ENCODE data around the gene TCERG1. TPM values are rescaled to one million over a fixed set of nuclear protein-coding genes. Genes with fewer than 3 reads are reported as not detected.

Gene TCERG1
- total RNA-seq, 1 donor from 2014 or later: 47.3 TPM

GRCh38 chr5:146451411-146451810 is 4.3 kb downstream of the TCERG1 start:
- H3K4me1 Mint-ChIP-seq (ENCODE audit: unreplicated experiment): peaks cover 24% of the 10 kb centered on the region
- no peaks in the 10 kb centered on the region for H3K9me3 Mint-ChIP-seq (ENCODE audit: unreplicated experiment)
- TF ChIP-seq, protein P1, sequence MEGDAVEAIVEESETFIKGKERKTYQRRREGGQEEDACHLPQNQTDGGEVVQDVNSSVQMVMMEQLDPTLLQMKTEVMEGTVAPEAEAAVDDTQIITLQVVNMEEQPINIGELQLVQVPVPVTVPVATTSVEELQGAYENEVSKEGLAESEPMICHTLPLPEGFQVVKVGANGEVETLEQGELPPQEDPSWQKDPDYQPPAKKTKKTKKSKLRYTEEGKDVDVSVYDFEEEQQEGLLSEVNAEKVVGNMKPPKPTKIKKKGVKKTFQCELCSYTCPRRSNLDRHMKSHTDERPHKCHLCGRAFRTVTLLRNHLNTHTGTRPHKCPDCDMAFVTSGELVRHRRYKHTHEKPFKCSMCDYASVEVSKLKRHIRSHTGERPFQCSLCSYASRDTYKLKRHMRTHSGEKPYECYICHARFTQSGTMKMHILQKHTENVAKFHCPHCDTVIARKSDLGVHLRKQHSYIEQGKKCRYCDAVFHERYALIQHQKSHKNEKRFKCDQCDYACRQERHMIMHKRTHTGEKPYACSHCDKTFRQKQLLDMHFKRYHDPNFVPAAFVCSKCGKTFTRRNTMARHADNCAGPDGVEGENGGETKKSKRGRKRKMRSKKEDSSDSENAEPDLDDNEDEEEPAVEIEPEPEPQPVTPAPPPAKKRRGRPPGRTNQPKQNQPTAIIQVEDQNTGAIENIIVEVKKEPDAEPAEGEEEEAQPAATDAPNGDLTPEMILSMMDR (IDR thresholded peaks at IDR 0.05): peak; percentile 26
- no peak overlapping the region for H3K27ac Mint-ChIP-seq (ENCODE audit: unreplicated experiment)
- DNase-seq (ENCODE audit: extremely low spot score, unreplicated experiment): no peak
- H3K27me3 Mint-ChIP-seq (ENCODE audit: unreplicated experiment): no peaks in the 10 kb centered on the region
- H3K4me3 Mint-ChIP-seq (ENCODE audit: unreplicated experiment): no peak overlapping the region
- peaks cover 8% of the 10 kb centered on the region for H3K36me3 Mint-ChIP-seq (ENCODE audit: unreplicated experiment)

GRCh38 chr5:146457431-146457830 is 10.3 kb downstream of the TCERG1 start:
- TF ChIP-seq, protein P1 (IDR thresholded peaks at IDR 0.05): no peak
- Mint-ChIP-seq H3K36me3 (ENCODE audit: unreplicated experiment) (peaks cover 32% of the 10 kb centered on the region), H3K27me3 (ENCODE audit: unreplicated experiment) (no peaks in the 10 kb centered on the region), H3K9me3 (ENCODE audit: unreplicated experiment) (no peaks in the 10 kb centered on the region), H3K4me3 (ENCODE audit: unreplicated experiment) (no peak overlapping the region), H3K4me1 (ENCODE audit: unreplicated experiment) (peaks cover 11% of the 10 kb centered on the region), H3K27ac (ENCODE audit: unreplicated experiment) (no peak overlapping the region)
- no peak for DNase-seq (ENCODE audit: extremely low spot score, unreplicated experiment)

- Mint-ChIP-seq H3K9me3 (ENCODE audit: unreplicated experiment) (no peaks in the 10 kb centered on the region), H3K27ac (ENCODE audit: unreplicated experiment) (no peak overlapping the region), H3K4me3 (ENCODE audit: unreplicated experiment) (no peak overlapping the region), H3K4me1 (ENCODE audit: unreplicated experiment) (peaks cover 9% of the 10 kb centered on the region), H3K27me3 (ENCODE audit: unreplicated experiment) (no peaks in the 10 kb centered on the region), H3K36me3 (ENCODE audit: unreplicated experiment) (peaks cover 41% of the 10 kb centered on the region)
- no peak for DNase-seq (ENCODE audit: extremely low spot score, unreplicated experiment)
- TF ChIP-seq, protein P1 (IDR thresholded peaks at IDR 0.05): no peak
These were observed 11.8 kb downstream of the TCERG1 start for GRCh38 chr5:146458894-146459293.

GRCh38 chr5:146461319-146461718 is 14.2 kb downstream of the TCERG1 start:
- Mint-ChIP-seq H3K27ac (ENCODE audit: unreplicated experiment) (peak overlapping the region; percentile 23), H3K9me3 (ENCODE audit: unreplicated experiment) (no peaks in the 10 kb centered on the region), H3K27me3 (ENCODE audit: unreplicated experiment) (no peaks in the 10 kb centered on the region), H3K36me3 (ENCODE audit: unreplicated experiment) (peaks cover 46% of the 10 kb centered on the region), H3K4me1 (ENCODE audit: unreplicated experiment) (peaks cover 15% of the 10 kb centered on the region), H3K4me3 (ENCODE audit: unreplicated experiment) (no peak overlapping the region)
- DNase-seq (ENCODE audit: extremely low spot score, unreplicated experiment): no peak
- TF ChIP-seq, protein P1 (IDR thresholded peaks at IDR 0.05): no peak

DNA sequence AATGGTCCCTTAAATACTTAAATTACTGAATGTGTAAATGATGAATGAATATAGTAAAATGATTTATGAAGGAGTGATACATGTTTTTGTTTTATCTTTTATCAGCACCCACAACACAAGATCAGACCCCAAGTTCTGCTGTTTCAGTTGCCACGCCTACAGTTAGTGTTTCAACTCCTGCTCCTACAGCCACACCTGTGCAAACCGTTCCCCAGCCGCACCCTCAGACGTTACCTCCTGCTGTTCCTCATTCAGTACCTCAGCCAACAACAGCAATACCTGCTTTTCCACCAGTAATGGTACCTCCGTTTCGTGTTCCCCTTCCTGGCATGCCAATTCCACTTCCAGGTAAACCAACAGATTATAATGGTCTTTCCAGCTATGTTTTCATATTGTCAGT is 16.3 kb downstream of the TCERG1 start:
- Mint-ChIP-seq H3K9me3 (ENCODE audit: unreplicated experiment) (no peaks in the 10 kb centered on the region), H3K4me1 (ENCODE audit: unreplicated experiment) (peaks cover 15% of the 10 kb centered on the region), H3K27me3 (ENCODE audit: unreplicated experiment) (no peaks in the 10 kb centered on the region), H3K4me3 (ENCODE audit: unreplicated experiment) (no peak overlapping the region), H3K36me3 (ENCODE audit: unreplicated experiment) (peaks cover 40% of the 10 kb centered on the region), H3K27ac (ENCODE audit: unreplicated experiment) (no peak overlapping the region)
- TF ChIP-seq, protein P1 (IDR thresholded peaks at IDR 0.05): no peak
- DNase-seq (ENCODE audit: extremely low spot score, unreplicated experiment): no peak
